Testis (tissue), 2 donors: Measurements from ENCODE around the gene TMIGD1.

Experiments used
- POLR2A ChIP-seq: fragments of 450-650 bp; IDR thresholded peaks from one replicate; pipeline ENCODE4 v1.6.1; 2017; ENCODE audit warnings: antibody characterized with exemption, mild to moderate bottlenecking, moderate library complexity
- TF ChIP-seq, protein P1 (sequence below), 3 experiments: fragments of 450-650 bp in 2 of 3; fragments of 200-600 bp in 1 of 3; sonication (generic) in 1 of 3; IDR thresholded peaks; one replicate each; pipeline ENCODE4 v1.5.1; 2016 to 2019; ENCODE audit warnings: antibody characterized with exemption in 3 of 3, mild to moderate bottlenecking in 2 of 3, moderate library complexity in 1 of 3

DNA sequence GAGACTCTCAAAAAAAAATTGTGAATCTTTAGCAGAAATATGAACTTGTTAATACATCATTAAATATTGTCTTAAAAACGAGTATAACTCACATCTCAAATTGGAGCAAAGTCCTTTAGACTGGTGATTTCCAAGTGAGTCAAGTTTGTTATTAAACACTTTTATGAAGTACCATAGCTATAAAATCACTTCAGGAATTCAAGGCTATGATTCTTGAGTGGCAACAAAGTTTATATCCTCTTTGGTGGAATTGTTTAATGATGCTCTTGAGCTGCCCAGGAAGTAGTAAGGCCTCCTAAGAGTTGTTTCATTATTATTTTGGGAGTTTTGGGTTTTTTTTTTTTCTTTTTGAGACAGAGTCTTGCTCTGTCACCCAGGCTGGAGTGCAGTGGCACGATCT is 25.5 kb downstream of the TMIGD1 start:
- TF ChIP-seq, protein P1, sequence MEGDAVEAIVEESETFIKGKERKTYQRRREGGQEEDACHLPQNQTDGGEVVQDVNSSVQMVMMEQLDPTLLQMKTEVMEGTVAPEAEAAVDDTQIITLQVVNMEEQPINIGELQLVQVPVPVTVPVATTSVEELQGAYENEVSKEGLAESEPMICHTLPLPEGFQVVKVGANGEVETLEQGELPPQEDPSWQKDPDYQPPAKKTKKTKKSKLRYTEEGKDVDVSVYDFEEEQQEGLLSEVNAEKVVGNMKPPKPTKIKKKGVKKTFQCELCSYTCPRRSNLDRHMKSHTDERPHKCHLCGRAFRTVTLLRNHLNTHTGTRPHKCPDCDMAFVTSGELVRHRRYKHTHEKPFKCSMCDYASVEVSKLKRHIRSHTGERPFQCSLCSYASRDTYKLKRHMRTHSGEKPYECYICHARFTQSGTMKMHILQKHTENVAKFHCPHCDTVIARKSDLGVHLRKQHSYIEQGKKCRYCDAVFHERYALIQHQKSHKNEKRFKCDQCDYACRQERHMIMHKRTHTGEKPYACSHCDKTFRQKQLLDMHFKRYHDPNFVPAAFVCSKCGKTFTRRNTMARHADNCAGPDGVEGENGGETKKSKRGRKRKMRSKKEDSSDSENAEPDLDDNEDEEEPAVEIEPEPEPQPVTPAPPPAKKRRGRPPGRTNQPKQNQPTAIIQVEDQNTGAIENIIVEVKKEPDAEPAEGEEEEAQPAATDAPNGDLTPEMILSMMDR (IDR thresholded peaks at IDR 0.05) = no peak
- no peak for TF ChIP-seq POLR2A
